Measurements from ENCODE around the gene DEFB113. TPM values are rescaled to one million over a fixed set of nuclear protein-coding genes. Genes with fewer than 3 reads are reported as not detected.

The DEFB113 gene
- total RNA-seq, 1 experiment from 2014 or later, result not detected

DNA sequence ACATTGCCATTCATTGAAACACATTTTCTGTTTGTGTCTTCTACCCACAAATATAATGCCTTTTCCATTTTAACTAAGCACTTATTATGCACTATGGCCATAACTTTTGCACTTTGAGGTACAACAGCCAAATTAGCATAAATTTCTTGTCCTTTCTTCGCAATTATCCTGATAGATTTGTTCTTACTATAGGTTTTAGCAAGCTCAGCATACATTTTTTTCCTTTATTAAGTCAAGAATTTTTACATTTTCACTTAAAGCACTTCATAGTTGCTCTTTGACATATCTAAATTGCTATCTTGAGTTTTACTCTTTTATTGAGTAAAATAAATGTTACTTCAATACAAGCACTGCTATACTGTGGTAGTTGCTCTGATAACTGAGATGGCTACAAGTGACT, 11.2 kb downstream of the DEFB113 start:
- Histone ChIP-seq H3K56ac (ENCODE audit: insufficient read length, low read depth, low read length) (no peak overlapping the region), H2BK120ac (ENCODE audit: low read depth, low read length, poor library complexity, severe bottlenecking) (no peak overlapping the region)
- no CpG with 5 or more reads among the region's 1 CpG for WGBS (ENCODE audit: extremely low coverage, insufficient read length, low lambda C conversion rate)

More for the DNA sequence above, 11.2 kb downstream of the DEFB113 start:
- no peak overlapping the region for H3K4me2 ChIP-seq (ENCODE audit: insufficient read depth, insufficient read length, low read length)
- H3K4ac ChIP-seq (ENCODE audit: low read depth, low read length), result no peak overlapping the region
- H3K27ac ChIP-seq (ENCODE audit: insufficient read length, low read depth, low read length), result no peak overlapping the region
- no peak overlapping the region for H4K5ac ChIP-seq (ENCODE audit: insufficient read length, low read depth, low read length)
- no peak overlapping the region for H2BK12ac ChIP-seq (ENCODE audit: insufficient read length, low read depth, low read length)
- no peak overlapping the region for H2BK20ac ChIP-seq (ENCODE audit: low read depth, low read length, poor library complexity, severe bottlenecking)
- peaks cover 0 to 5% of the 10 kb centered on the region in 2 experiments; a peak in 4 of 5 replicates for H3K9me3 Mint-ChIP-seq
- H3T11ph ChIP-seq (ENCODE audit: low read length), result no peak overlapping the region
- H4K20me1 ChIP-seq (ENCODE audit: control insufficient read depth, insufficient read depth, insufficient read length), result no peaks in the 10 kb centered on the region
- no peak overlapping the region for H2AFZ ChIP-seq (ENCODE audit: low read length)
- H3K27me3 Mint-ChIP-seq (ENCODE audit: low read depth), result no peaks in the 10 kb centered on the region
- no peak overlapping the region for H3K4me3 Mint-ChIP-seq
- H3K4me1 Mint-ChIP-seq, result no peaks in the 10 kb centered on the region
- TF ChIP-seq, protein P1, sequence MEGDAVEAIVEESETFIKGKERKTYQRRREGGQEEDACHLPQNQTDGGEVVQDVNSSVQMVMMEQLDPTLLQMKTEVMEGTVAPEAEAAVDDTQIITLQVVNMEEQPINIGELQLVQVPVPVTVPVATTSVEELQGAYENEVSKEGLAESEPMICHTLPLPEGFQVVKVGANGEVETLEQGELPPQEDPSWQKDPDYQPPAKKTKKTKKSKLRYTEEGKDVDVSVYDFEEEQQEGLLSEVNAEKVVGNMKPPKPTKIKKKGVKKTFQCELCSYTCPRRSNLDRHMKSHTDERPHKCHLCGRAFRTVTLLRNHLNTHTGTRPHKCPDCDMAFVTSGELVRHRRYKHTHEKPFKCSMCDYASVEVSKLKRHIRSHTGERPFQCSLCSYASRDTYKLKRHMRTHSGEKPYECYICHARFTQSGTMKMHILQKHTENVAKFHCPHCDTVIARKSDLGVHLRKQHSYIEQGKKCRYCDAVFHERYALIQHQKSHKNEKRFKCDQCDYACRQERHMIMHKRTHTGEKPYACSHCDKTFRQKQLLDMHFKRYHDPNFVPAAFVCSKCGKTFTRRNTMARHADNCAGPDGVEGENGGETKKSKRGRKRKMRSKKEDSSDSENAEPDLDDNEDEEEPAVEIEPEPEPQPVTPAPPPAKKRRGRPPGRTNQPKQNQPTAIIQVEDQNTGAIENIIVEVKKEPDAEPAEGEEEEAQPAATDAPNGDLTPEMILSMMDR (conservative IDR thresholded peaks at IDR 0.05), result no peak
- peaks cover 2 to 5% (median 4%) of the 10 kb centered on the region in 3 experiments; a peak in 6 of 7 replicates for H3K36me3 Mint-ChIP-seq (ENCODE audit: insufficient read depth in 1 of 3, low read depth in 3 of 3)
- H3K23me2 ChIP-seq (ENCODE audit: insufficient read length, low read depth, low read length, poor library complexity, severe bottlenecking), result no peaks in the 10 kb centered on the region
- H3K14ac ChIP-seq (ENCODE audit: insufficient read depth, low read length), result no peak overlapping the region
- no peaks in the 10 kb centered on the region for H3K27me3 ChIP-seq (ENCODE audit: insufficient read depth, low read length)
- no peak overlapping the region for H2BK5ac ChIP-seq (ENCODE audit: insufficient read length, low read length)
- H3K18ac ChIP-seq (ENCODE audit: insufficient read length, low read depth, low read length), result no peak overlapping the region
- H2AK5ac ChIP-seq (ENCODE audit: insufficient read length, low read length), result no peak overlapping the region
- no peak overlapping the region for H3K27ac Mint-ChIP-seq
- H3K4me1 ChIP-seq (ENCODE audit: insufficient read depth, low read length), result no peaks in the 10 kb centered on the region
- H4K91ac ChIP-seq (ENCODE audit: insufficient read length, low read depth, low read length), result no peak overlapping the region
- H4K8ac ChIP-seq (replicated peaks; ENCODE audit: insufficient read length, low read depth, low read length), result no peak overlapping the region
- H3K9me3 ChIP-seq (ENCODE audit: control insufficient read depth, low read depth, low read length), result no peaks in the 10 kb centered on the region
- H3K9ac ChIP-seq (ENCODE audit: extremely low read depth, insufficient read length, low read length), result no peak overlapping the region
- no peaks in the 10 kb centered on the region for H3K79me1 ChIP-seq (ENCODE audit: insufficient read depth, low read depth, low read length, poor library complexity, severe bottlenecking)
- H3K23ac ChIP-seq (ENCODE audit: insufficient read length, low read depth, low read length), result no peak overlapping the region
- DNase-seq, result no peak
- H2BK15ac ChIP-seq (ENCODE audit: low read depth, low read length), result no peak overlapping the region
- no peaks in the 10 kb centered on the region for H3K79me2 ChIP-seq (ENCODE audit: insufficient read depth, low read length)
